Measurements from ENCODE around the gene SLC5A1.

- TF ChIP-seq POLR2A (IDR thresholded peaks at IDR 0.05; ENCODE audit: extremely low read depth, insufficient read length) (no peak), CTCF (IDR thresholded peaks at IDR 0.05; ENCODE audit: low read depth, low read length) (no peak), MYC (IDR thresholded peaks at IDR 0.05; ENCODE audit: low read depth, low read length) (no peak)
These were observed 99.5 kb downstream of the SLC5A1 start for GRCh38 chr22:32142600-32142999.

All from NB4 (cell line).